AG09319 (cell line): ENCODE results near the gene MAP3K1.

ENCODE experiments used
- DNase-seq: peaks from one replicate; pipeline ENCODE4 v3.0.0-alpha.2; 2010; ENCODE audit warnings: low read depth; ENCODE audit errors: extremely low read depth
- TF ChIP-seq, protein P1 (sequence below): IDR thresholded peaks from 2 replicates; pipeline ENCODE4 v1.5.1; 2011; ENCODE audit warnings: low read depth, mild to moderate bottlenecking, inconsistent platforms, low read length, moderate library complexity

Gene MAP3K1

DNA sequence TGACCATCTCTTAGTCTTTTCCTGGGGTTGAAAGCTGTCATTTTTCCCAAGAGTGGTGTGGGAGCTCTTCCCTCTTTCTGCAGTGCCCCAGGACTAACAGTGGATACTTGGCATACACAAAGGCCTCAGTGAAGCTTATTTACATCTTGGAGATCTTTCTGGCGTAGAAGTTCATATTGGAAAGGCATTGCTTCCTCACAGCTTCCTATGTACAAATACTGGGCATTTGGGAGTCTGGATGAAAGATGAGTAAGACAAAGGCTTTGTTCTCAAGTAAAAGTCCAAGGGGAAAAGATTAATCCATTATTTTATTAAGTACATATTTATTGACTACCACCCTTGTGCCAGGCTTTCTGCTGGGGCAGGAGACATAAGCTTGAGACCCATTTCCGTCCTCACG, 22.0 kb downstream of the MAP3K1 start:
- TF ChIP-seq, protein P1, sequence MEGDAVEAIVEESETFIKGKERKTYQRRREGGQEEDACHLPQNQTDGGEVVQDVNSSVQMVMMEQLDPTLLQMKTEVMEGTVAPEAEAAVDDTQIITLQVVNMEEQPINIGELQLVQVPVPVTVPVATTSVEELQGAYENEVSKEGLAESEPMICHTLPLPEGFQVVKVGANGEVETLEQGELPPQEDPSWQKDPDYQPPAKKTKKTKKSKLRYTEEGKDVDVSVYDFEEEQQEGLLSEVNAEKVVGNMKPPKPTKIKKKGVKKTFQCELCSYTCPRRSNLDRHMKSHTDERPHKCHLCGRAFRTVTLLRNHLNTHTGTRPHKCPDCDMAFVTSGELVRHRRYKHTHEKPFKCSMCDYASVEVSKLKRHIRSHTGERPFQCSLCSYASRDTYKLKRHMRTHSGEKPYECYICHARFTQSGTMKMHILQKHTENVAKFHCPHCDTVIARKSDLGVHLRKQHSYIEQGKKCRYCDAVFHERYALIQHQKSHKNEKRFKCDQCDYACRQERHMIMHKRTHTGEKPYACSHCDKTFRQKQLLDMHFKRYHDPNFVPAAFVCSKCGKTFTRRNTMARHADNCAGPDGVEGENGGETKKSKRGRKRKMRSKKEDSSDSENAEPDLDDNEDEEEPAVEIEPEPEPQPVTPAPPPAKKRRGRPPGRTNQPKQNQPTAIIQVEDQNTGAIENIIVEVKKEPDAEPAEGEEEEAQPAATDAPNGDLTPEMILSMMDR, result no peak

DNA sequence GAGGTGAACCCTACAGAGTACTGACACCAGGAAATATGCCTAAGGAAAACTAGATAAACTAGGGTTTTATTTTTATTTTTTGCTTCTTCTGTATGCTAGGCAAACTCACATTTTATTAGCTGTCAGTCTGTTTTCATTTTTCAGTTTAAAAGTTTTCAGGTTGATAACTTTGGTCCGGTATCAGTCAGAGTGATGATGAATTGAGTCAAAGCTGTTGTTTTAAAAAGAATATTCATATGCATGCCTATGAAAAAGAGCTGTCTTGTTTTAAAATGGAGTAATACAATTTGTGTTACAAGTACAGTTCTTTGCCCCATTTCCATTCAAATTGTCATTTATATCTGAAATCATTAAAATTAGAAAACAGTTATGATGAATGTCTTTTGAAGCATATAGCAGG, 22.6 kb downstream of the MAP3K1 start:
- DNase-seq, result no peak
- TF ChIP-seq, protein P1, result no peak

More for the DNA sequence above, 22.0 kb downstream of the MAP3K1 start:
- DNase-seq, result no peak

DNA sequence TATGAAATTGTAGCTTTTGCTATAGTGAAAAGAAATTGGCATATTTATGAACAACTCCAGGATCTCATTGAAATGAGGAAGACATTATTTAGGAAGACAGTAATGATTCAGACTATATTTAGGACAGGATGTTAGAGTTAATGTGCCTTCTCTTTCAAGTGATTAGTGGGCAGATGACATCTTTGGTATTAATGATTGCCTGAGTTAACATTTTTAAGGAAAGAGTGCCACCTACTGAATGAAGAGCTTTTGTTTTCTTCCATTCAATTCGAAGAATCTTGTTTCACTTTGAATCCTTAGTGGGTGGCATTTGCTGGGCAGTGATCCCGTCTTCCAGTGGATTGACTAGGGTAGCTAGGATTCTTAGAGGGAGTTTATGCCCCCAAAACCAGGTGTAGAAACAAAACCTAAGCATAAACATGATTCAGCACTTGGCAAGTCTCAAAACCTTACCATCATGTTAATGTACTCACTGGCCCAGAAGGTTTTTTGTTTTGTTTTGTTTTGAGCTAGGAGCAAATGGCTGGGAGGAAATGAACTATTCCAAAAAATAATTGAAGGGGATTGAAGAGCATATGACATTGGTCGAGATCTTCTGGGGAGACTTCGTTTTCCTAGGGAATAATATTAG, 23.2 kb downstream of the MAP3K1 start:
- DNase-seq, result peak; percentile 29

DNA sequence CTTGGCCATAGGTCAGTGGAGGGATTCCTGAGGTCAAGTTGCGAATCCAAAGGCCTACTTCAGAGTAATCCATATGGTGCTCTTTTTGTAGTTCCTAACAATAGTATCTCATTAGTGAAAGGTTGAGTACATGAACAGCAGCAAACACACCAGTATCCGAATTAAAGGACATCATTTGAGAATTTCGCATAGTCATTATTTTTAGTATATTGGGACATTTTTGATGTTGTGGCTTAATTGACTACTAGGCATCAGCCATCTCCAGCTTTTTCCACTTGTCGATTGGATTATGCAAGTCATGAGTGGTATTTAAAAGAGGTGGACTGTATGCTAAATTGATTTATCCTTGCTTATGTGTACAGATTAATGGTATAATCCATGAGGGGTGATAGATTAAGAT, 23.7 kb downstream of the MAP3K1 start:
- TF ChIP-seq, protein P1, result no peak

More for the DNA sequence above, 23.2 kb downstream of the MAP3K1 start:
- TF ChIP-seq, protein P1, result peak; percentile 50

DNA sequence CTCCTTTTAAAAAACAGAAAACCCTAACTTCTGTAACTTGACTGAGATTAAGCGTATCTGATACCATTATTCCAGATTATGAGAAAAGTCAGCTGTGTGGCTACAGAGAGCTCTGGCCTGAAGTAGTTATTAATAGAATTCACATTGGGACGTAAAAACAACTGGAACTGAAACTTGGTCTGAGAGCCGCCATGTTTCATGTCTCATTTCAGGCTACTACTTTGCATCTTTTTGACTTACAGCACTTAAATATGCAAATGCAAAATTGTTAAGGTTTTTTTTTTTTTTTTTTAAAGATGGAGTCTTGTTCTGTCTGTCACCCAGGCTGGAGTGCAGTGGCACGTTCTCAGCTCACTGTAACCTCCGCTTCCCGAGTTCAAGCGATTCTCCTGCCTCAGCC, 25.2 kb downstream of the MAP3K1 start:
- no peak for DNase-seq
- TF ChIP-seq, protein P1, result no peak

More for the DNA sequence above, 23.7 kb downstream of the MAP3K1 start:
- no peak for DNase-seq

DNA sequence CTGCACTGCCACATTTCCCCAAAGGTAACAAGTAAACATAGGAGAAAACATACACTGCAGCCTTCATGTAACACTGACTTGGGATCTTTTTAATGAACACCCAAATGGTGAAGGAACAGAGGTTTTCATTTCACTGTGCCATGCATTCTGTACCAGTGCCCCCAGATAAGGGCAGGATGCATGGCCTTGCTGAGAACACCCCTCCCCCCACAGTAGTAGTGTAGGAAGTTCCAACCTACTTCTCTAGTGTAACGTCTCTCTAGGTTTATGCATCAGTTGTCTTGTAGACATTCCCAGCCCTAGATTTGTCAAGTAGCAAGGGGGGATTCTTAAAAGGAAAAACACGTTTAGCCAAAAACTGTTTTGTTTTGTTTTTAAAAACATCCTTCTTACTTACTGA, 29.9 kb downstream of the MAP3K1 start:
- no peak for DNase-seq
- TF ChIP-seq, protein P1, result no peak

DNA sequence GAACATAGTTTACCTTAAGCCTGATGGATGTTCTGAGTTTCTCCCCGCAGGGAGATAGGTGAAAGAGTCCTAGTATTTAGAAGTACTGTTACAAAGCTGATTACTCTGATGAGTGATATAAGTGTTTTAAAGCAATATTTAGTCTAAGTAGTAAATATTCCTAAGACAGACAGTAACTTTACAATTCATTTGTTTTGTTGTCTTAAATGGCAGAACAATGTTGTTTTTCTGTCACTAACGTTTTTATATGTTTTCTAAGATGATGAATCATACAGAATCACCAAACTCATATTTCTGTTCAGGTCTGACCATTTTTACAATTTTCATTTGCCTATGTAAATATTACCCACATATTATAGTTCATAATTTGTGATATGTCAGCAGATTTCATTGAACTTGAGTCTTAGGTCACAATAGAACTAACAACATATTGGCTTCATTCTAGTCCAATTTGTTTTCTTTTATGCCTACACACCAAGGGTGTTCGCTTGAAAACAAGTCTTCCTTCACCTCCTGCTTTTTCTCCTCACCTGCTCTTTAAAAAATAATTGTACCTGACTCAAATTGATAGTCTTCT, 30.6 kb downstream of the MAP3K1 start:
- no peak for DNase-seq
- TF ChIP-seq, protein P1, result no peak
